Measurements from ENCODE around the gene CCDC177. TPM values are rescaled to one million over a fixed set of nuclear protein-coding genes. Genes with fewer than 3 reads are reported as not detected.

Gene CCDC177
- total RNA-seq, 1 donor from 2014 or later = not detected

DNA sequence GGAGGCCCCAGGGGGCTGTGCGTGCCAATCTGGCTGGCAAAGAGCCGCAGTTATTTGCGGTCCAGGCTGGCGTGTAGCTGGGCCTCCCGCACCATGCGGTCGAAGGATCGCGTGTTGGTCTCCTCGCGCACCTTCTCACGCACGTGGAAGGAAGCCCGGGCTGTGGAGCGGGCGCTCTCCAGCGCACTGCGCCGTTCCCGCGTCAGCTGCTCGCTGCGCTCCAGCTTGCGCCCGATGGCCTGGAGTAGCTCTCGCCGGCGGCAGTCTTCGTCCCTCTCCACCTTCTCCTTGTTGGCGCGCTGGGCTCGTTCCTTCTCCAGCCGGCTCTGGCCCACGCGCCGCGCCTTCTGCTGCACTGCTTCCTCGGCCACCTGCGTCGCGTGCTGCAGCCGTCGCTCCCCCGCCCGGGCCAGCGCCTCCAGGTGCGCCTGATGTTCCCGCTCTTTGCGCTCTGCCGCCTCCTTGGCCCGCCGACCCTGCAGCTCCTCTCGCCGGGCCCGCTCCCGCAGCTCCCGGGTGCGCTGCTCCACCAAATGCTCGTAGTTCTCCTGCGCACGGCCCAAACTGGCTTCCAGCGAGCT is 3.1 kb downstream of the CCDC177 start:
- Mint-ChIP-seq H3K27ac (no peak overlapping the region), H3K4me1 (peaks cover 6% of the 10 kb centered on the region), H3K36me3 (ENCODE audit: low read depth) (no peaks in the 10 kb centered on the region), H3K4me3 (peak overlapping the region; percentile 54), H3K9me3 (no peaks in the 10 kb centered on the region), H3K27me3 (peaks cover 77% of the 10 kb centered on the region)
- DNase-seq = peak; percentile 61
- intact Hi-C loops (cut with micrococcal nuclease) = loop anchor here (5.0 kb wide), 2 partner anchors 89 to 309 kb away; partner anchors contain the start of genes GALNT16 and PLEKHD1

DNA sequence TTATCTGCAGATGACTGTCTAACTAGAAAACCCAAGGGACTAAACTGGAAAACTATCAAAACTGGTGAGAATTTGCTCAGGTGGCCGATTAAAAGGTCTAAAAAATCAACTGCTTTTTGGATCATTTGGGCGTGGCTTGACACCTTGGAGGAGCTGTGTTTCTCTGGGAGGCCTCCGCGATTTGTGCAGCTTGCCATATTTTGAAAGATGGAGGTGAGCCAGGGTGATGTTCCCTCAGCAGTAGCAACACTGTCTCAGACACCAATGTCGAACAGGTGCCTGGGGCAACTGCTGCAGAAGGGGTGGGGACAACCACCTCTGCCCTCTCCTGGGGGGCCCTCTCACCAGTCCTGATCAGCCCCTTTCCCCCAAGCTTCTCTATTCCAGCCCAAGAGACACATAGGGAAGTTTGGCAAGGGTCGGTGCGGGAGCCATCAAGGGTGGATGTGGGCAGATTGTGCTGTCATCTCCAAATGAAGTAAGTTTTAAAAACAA is 3.8 kb downstream of the CCDC177 start:
- intact Hi-C loops (cut with micrococcal nuclease) = loop anchor here (5.0 kb wide), 2 partner anchors 89 to 309 kb away; partner anchors contain the start of genes GALNT16 and PLEKHD1
- peaks cover 6% of the 10 kb centered on the region for H3K4me1 Mint-ChIP-seq
- no peaks in the 10 kb centered on the region for H3K9me3 Mint-ChIP-seq
- DNase-seq = peak; percentile 53
- H3K27ac Mint-ChIP-seq = no peak overlapping the region
- peaks cover 78% of the 10 kb centered on the region for H3K27me3 Mint-ChIP-seq
- no peaks in the 10 kb centered on the region for H3K36me3 Mint-ChIP-seq (ENCODE audit: low read depth)
- no peak overlapping the region for H3K4me3 Mint-ChIP-seq

DNA sequence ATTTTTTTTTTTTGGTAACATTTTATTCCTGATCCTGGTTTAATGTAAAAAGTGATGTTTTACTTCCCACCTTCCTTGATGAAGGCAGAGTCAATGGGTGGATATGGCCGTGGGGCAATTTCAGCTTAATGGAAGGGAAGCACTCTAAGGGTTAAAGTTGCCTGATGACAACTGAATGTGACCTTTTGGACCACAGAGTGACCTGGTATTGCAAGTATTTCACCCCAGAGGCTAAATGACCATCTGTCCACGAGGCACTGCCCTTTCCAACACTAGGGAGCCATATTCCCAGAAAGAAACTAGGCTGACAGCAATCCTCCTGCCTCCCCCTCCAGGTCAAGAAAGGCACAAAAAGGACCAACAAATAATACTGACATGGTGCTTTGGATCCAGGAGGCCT is 4.8 kb downstream of the CCDC177 start:
- Mint-ChIP-seq H3K9me3 (no peaks in the 10 kb centered on the region), H3K4me1 (peaks cover 6% of the 10 kb centered on the region), H3K4me3 (no peak overlapping the region), H3K36me3 (ENCODE audit: low read depth) (no peaks in the 10 kb centered on the region), H3K27ac (no peak overlapping the region), H3K27me3 (peaks cover 80% of the 10 kb centered on the region)
- intact Hi-C loops (cut with micrococcal nuclease) = loop anchor here (5.0 kb wide), 2 partner anchors 88 to 308 kb away; partner anchors contain the start of genes GALNT16 and PLEKHD1
- peak; percentile 36 for DNase-seq

DNA sequence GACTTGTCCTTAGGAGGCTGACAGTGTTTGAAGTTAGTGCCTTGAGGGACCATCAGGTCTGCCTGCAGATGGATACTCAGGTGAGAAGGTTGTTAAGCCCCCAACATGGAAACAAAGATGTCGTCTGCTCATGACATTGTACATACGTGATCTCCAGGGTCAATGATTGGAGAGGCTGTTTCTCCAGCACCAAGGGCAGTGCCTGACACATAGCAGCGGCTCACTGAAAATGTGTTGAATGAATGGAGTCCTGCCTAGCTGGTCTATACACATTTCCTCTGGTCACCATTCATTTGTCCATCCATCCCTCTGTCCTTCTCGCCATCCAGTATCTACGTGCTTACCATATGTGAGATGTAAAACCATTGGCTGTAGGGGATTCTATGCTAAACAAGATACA is 7.1 kb downstream of the CCDC177 start:
- peak; percentile 38 for DNase-seq
- H3K27me3 Mint-ChIP-seq = peaks cover 73% of the 10 kb centered on the region
- H3K27ac Mint-ChIP-seq = no peak overlapping the region
- intact Hi-C loops (cut with micrococcal nuclease) = no loop called here
- H3K4me1 Mint-ChIP-seq = no peaks in the 10 kb centered on the region
- H3K36me3 Mint-ChIP-seq (ENCODE audit: low read depth) = no peaks in the 10 kb centered on the region
- H3K9me3 Mint-ChIP-seq = no peaks in the 10 kb centered on the region
- no peak overlapping the region for H3K4me3 Mint-ChIP-seq

DNA sequence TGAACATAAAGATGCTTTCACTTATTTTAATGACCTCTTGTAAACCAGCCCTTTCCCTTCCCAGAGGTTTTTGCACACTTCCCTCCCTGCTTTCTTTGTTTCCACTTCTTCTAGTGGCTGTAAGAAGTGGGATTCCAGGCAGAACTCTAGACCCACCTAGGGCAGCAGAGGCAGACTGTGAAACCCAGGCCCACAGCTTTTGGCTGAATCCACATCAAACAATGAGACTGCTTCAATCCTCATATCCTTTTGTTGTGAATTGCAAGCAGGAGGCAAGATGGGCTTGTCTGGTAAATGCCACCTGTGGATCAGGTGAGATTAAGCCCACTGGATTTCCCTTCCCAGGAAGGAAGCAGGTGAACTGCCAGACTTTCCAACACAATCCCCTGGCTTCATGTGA is 12.8 kb downstream of the CCDC177 start:
- H3K9me3 Mint-ChIP-seq = no peaks in the 10 kb centered on the region
- intact Hi-C loops (cut with micrococcal nuclease) = no loop called here
- peak; percentile 24 for DNase-seq
- no peaks in the 10 kb centered on the region for H3K4me1 Mint-ChIP-seq
- H3K27me3 Mint-ChIP-seq = peaks cover 58% of the 10 kb centered on the region
- no peak overlapping the region for H3K27ac Mint-ChIP-seq
- H3K4me3 Mint-ChIP-seq = no peak overlapping the region
- no peaks in the 10 kb centered on the region for H3K36me3 Mint-ChIP-seq (ENCODE audit: low read depth)

DNA sequence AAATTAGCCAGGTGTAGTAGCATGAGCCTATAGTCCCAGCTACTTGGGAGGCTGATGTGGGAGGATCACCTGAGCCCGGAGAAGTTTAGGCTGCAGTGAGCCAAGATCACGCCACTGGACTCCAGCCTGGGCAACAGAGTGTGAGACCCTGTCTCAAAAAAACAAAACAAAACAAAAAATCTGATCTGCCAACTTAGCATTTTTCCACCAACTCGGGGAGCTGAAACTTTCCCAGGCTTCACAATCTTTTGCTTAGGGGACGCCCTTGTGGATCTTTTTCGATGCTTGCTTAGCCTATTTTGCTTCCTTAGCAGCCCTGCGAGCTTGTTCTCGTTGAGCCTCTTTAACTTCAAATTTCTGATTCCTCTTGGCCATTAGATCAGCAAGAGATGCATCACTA is 13.8 kb downstream of the CCDC177 start:
- H3K27me3 Mint-ChIP-seq = peaks cover 52% of the 10 kb centered on the region
- H3K36me3 Mint-ChIP-seq (ENCODE audit: low read depth) = no peaks in the 10 kb centered on the region
- no peak overlapping the region for H3K4me3 Mint-ChIP-seq
- no peaks in the 10 kb centered on the region for H3K4me1 Mint-ChIP-seq
- DNase-seq = peak; percentile 23
- intact Hi-C loops (cut with micrococcal nuclease) = no loop called here
- no peak overlapping the region for H3K27ac Mint-ChIP-seq
- no peaks in the 10 kb centered on the region for H3K9me3 Mint-ChIP-seq

DNA sequence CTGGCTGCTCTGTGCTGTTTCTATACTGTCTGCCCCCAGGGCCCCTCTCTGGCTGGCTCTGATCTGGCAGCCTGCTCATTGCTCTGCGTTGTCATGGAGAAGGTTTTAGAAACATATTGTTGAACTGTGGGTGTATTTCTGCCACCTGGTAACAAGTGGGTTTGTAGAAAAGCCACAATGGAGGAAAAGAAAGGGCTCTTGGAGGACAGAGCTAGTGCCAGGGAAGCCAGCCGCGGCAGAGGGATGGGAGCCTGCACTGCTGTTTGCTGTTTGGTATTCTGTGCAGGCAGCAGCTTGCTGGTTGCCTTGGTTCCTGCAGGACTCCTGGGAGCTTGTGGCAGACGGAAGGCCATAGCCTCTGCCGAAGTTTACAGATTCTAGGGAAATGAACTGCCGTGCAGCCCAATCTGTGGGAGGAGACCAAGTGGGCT is 15.1 kb downstream of the CCDC177 start:
- no peaks in the 10 kb centered on the region for H3K4me1 Mint-ChIP-seq
- intact Hi-C loops (cut with micrococcal nuclease) = no loop called here
- no peak overlapping the region for H3K4me3 Mint-ChIP-seq
- DNase-seq = peak; percentile 46
- H3K27me3 Mint-ChIP-seq = peaks cover 41% of the 10 kb centered on the region
- H3K9me3 Mint-ChIP-seq = no peaks in the 10 kb centered on the region
- no peak overlapping the region for H3K27ac Mint-ChIP-seq
- H3K36me3 Mint-ChIP-seq (ENCODE audit: low read depth) = no peaks in the 10 kb centered on the region

DNA sequence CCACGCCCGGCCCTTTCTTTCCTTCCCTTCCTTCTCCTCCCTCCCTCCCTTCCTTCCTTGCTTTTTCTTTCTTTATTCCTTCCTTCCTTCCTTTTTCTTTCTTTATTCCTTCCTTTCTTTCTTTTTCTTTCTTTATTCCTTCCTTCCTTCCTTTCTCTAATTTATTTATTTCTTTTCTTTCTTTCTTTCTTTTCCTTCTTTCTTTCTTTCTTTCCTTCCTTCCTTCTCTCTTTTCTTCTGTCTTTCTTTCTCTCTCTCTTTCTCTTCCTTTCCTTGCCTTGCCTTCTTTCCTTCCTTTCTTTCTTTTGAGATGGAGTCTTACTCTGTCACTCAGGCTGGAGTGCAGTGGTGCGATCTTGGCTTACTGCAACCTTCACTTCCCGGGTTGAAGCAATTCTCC is 15.9 kb downstream of the CCDC177 start:
- H3K4me3 Mint-ChIP-seq = no peak overlapping the region
- H3K27me3 Mint-ChIP-seq = peaks cover 41% of the 10 kb centered on the region
- no peak for DNase-seq
- H3K4me1 Mint-ChIP-seq = no peaks in the 10 kb centered on the region
- H3K27ac Mint-ChIP-seq = no peak overlapping the region
- intact Hi-C loops (cut with micrococcal nuclease) = no loop called here
- H3K36me3 Mint-ChIP-seq (ENCODE audit: low read depth) = no peaks in the 10 kb centered on the region
- no peaks in the 10 kb centered on the region for H3K9me3 Mint-ChIP-seq

DNA sequence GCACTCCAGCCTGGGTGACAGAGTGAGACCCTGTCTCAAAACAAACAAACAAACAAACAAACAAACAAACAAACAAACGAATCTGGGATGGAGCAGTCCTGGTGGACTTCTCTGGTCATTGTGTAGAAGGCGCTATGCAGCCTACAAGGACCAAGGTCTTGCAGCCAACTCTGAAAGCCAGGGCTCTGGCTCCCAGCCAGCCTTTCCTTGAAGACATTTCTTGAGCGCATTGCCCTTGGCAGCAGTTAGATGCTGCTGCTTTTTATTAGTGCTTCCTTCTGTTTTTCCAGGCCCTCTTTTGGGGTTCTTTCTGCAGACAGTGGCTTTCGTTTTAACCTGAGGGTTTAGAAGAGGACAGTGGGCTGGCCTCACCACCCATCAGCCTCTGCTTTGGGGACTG is 20.2 kb downstream of the CCDC177 start:
- H3K4me1 Mint-ChIP-seq = no peaks in the 10 kb centered on the region
- H3K27me3 Mint-ChIP-seq = peaks cover 18% of the 10 kb centered on the region
- H3K36me3 Mint-ChIP-seq (ENCODE audit: low read depth) = no peaks in the 10 kb centered on the region
- DNase-seq = no peak
- no peak overlapping the region for H3K4me3 Mint-ChIP-seq
- intact Hi-C loops (cut with micrococcal nuclease) = no loop called here
- H3K27ac Mint-ChIP-seq = no peak overlapping the region
- no peaks in the 10 kb centered on the region for H3K9me3 Mint-ChIP-seq

DNA sequence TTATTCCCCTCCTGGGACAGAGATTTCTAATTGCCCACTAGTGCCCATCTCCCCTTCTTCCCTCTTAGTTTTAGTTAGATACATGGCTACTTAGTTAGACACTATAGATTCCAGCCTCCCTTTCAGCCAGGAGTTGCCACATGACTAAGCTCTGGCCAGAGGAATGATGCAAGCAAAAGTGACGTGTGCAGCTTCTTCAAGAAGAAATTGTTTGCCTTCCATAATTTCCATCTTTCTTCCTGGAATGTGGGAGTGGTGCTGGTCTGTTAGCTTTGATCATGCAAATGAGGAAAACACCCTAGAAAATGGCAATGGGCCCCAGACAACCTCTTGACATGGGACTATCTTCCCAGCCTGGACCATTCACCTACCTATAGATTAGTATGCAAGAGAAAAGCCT is 21.4 kb downstream of the CCDC177 start:
- no peaks in the 10 kb centered on the region for H3K36me3 Mint-ChIP-seq (ENCODE audit: low read depth)
- no peak overlapping the region for H3K4me3 Mint-ChIP-seq
- DNase-seq = no peak
- no peaks in the 10 kb centered on the region for H3K9me3 Mint-ChIP-seq
- peaks cover 16% of the 10 kb centered on the region for H3K27me3 Mint-ChIP-seq
- peaks cover under 1% of the 10 kb centered on the region for H3K4me1 Mint-ChIP-seq
- no peak overlapping the region for H3K27ac Mint-ChIP-seq
- intact Hi-C loops (cut with micrococcal nuclease) = no loop called here

DNA sequence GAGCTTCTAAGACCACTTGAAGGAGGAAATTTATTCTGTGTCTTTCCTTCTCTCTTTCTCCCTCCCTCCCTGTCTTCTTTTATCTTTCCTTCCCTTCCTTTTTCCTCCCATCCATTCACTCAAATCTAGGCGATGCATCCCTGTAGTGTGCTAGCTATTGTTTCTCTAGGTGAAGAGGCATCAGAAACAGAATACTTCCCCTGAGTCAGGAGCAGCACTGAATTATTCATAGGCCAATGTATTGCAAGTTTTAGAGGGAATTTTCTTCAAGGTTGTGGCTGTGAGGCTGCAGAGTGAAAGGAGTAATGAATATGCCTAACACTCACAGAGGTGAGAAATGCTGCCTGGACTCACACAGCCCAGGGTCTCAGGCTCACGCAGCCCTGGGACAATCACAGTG is 23.2 kb downstream of the CCDC177 start:
- Mint-ChIP-seq H3K27me3 (peaks cover 20% of the 10 kb centered on the region), H3K9me3 (no peaks in the 10 kb centered on the region), H3K4me3 (no peak overlapping the region), H3K4me1 (peaks cover 2% of the 10 kb centered on the region), H3K27ac (no peak overlapping the region), H3K36me3 (ENCODE audit: low read depth) (no peaks in the 10 kb centered on the region)
- no peak for DNase-seq
- intact Hi-C loops (cut with micrococcal nuclease) = no loop called here

DNA sequence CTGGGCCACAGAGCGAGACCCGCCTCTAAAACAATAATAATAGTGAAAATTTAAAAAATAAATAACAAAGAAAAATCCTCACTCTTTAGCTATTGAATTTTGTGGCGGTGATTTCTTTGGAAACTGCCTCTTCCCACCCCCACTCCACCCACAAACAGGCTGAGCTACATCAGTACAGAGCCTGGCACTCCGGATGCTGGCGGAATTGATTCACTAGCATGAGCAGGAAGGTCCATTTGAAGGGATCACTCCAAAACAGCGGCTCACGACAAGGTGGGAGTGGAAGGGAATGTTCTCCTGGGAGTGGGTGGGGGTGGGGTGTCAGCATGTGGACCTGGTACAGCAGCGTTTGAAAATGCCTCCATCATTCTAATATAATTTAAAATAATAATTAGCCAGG is 26.1 kb downstream of the CCDC177 start:
- H3K36me3 Mint-ChIP-seq (ENCODE audit: low read depth) = no peaks in the 10 kb centered on the region
- DNase-seq = peak; percentile 18
- intact Hi-C loops (cut with micrococcal nuclease) = no loop called here
- no peak overlapping the region for H3K4me3 Mint-ChIP-seq
- peaks cover 27% of the 10 kb centered on the region for H3K27me3 Mint-ChIP-seq
- H3K27ac Mint-ChIP-seq = no peak overlapping the region
- peaks cover 13% of the 10 kb centered on the region for H3K4me1 Mint-ChIP-seq
- H3K9me3 Mint-ChIP-seq = no peaks in the 10 kb centered on the region

DNA sequence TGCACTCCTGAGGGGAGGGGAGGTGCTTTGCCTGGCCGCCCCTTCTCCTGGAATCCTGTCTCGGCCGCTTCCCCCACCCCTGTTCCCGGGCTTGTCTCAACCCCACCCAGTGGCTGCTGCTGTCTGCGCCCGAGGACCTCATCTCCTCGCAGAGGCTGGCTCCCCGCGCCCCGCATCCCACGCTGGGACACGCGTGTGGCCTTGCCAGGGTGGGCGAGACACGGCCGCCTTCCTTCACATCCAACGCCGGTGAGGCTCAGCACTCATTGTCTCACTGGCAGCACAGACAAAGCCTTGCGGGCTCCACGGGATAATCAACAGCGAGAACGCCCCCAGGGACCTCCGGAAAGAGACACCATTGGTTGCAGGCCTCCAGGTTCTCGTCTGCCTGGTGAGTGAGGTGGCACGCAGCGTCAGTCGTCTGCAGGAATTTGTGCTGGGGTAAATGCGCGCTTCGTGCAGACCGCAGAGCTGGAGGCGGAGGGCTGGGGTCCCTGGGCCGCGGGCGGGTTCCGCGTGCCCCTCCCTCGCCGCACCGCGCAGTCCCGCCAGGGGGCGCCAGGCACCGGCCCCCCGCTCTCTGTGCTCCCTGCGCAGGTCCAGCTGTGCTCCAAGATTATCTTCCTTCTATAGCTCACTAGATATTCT is 26.8 kb downstream of the CCDC177 start:
- DNase-seq = peak; percentile 74
- Mint-ChIP-seq H3K9me3 (no peaks in the 10 kb centered on the region), H3K36me3 (ENCODE audit: low read depth) (no peaks in the 10 kb centered on the region), H3K27ac (no peak overlapping the region), H3K4me1 (peaks cover 18% of the 10 kb centered on the region), H3K27me3 (peaks cover 27% of the 10 kb centered on the region), H3K4me3 (no peak overlapping the region)
- intact Hi-C loops (cut with micrococcal nuclease) = no loop called here

DNA sequence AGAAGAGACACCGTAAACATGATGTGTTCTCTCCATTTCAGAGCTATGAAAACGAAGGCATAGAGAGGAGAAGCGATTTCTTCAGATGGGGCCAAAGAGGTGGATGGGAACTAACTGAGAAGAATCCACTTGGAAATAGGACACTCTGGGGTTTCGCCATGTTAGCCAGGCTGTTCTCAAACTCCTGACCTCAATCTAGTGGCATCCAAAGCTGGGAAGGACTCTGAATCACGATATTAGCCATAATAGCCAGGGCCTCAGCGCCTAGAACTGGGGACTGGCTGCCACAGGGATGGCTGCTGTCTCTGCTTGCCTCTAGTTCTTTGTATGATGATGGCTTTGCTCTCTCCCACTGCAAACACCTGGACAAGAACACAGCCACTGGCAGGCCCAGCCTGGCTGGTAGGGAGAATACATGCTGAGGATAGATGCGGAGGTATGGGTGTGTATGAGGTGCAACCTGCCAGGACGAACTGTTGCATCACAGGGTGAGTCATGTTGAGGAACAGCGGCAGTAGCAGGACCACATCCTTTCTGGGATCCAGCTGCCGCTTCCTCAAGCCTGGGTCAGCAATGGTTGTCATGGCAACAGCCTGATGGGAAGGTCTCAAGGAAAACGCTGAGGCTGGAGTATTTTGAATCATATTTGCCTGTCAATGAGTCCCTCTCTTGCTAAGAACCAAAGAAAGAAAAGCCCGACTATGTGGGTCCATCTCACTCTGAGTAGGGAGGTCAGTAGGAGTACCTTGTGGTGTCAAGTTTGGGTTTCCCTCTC is 31.1 kb downstream of the CCDC177 start:
- no peak overlapping the region for H3K4me3 Mint-ChIP-seq
- H3K9me3 Mint-ChIP-seq = no peaks in the 10 kb centered on the region
- H3K27me3 Mint-ChIP-seq = peaks cover 19% of the 10 kb centered on the region
- H3K4me1 Mint-ChIP-seq = peaks cover 18% of the 10 kb centered on the region
- peak; percentile 83 for DNase-seq
- H3K36me3 Mint-ChIP-seq (ENCODE audit: low read depth) = no peaks in the 10 kb centered on the region
- intact Hi-C loops (cut with micrococcal nuclease) = no loop called here
- no peak overlapping the region for H3K27ac Mint-ChIP-seq

Measured in activated CD4-positive, alpha-beta T cell treated with anti-CD3 and anti-CD28 coated beads, Interleukin-2, amount 10 ng/mL, durations not matched to agents 24 days and 14 days (primary cell).